ENCODE data around the gene TRPM1.

GRCh38 chr15:31089368-31090047 is 12.0 kb downstream of the TRPM1 start:
- TF ChIP-seq POLR2A (IDR thresholded peaks at IDR 0.05): no peak
- no peak for TF ChIP-seq CTCF (IDR thresholded peaks at IDR 0.05 in 4 of 5, conservative IDR thresholded peaks at IDR 0.05 in 1 of 5)

Measured in gastrocnemius medialis (tissue), 4 donors.